K562 (cell line): ENCODE data around the gene ZNF418. TPM values are rescaled to one million over a fixed set of nuclear protein-coding genes. Genes with fewer than 3 reads are reported as not detected.

Experiments used
- ASH1L ChIP-seq: fragments of 450-650 bp; IDR thresholded peaks from 2 replicates; pipeline ENCODE4 v1.6.1; 2018; ENCODE audit warnings: borderline replicate concordance, mild to moderate bottlenecking, low read depth; ENCODE audit not compliant: partially characterized antibody
- CREB1 ChIP-seq, 2 experiments: sonication (generic) in 1 of 2; formaldehyde crosslinking in 1 of 2; IDR thresholded peaks; 2 replicates each; pipeline versions ENCODE4 v1.6.1 to v1.8.0; 2012 to 2022; ENCODE audit warnings: inconsistent platforms in 1 of 2, mild to moderate bottlenecking in 1 of 2, missing genetic modification reagents in 1 of 2, moderate library complexity in 1 of 2
- E2F1 ChIP-seq: sonication (generic); formaldehyde crosslinking; IDR thresholded peaks from 2 replicates; pipeline ENCODE4 v1.8.1; 2023; ENCODE audit warnings: mild to moderate bottlenecking, missing genetic modification reagents, moderate library complexity
- E2F4 ChIP-seq: sonication (generic); formaldehyde crosslinking; IDR thresholded peaks from 2 replicates; pipeline ENCODE4 v1.8.0; 2022; ENCODE audit warnings: mild to moderate bottlenecking, low read depth, missing genetic modification reagents
- EP400 ChIP-seq: fragments of 450-650 bp; IDR thresholded peaks from 2 replicates; pipeline ENCODE4 v1.6.1; 2017; ENCODE audit warnings: antibody characterized with exemption, mild to moderate bottlenecking, moderate library complexity
- GMEB1 ChIP-seq: fragments of 250-450 bp; sonication (Bioruptor Pico); IDR thresholded peaks from 2 replicates; pipeline ENCODE4 v1.4.0; 2020; ENCODE audit warnings: mild to moderate bottlenecking
- SP1 ChIP-seq: sonication (generic); formaldehyde crosslinking; IDR thresholded peaks from 2 replicates; pipeline ENCODE4 v1.8.1; 2022; ENCODE audit warnings: mild to moderate bottlenecking, missing genetic modification reagents
- TFE3 ChIP-seq: fragments of 450-650 bp; formaldehyde crosslinking; IDR thresholded peaks from 2 replicates; pipeline ENCODE4 v1.4.0; 2020; ENCODE audit warnings: mild to moderate bottlenecking, mixed read lengths
- ZEB2 ChIP-seq: fragments of 450-650 bp; IDR thresholded peaks from 2 replicates; pipeline ENCODE4 v1.6.1; 2016
- ZNF318 ChIP-seq, 2 experiments: fragments of 450-650 bp; IDR thresholded peaks; 2 replicates each; pipeline ENCODE4 v1.6.1; 2016; ENCODE audit warnings: mild to moderate bottlenecking in 2 of 2, borderline replicate concordance in 1 of 2, low read depth in 1 of 2, moderate library complexity in 1 of 2
- polyA plus RNA-seq, 8 experiments: library from polyadenylated mRNA; depleted of rRNA in 4 of 8; stranded (reverse) in 5 of 8; unstranded in 3 of 8; fragments of >200 nt; fragmentation: Nextera tagmentation in 2 of 8; fragmentation: Illumina TruSeq in 1 of 8; extraction: Ambion mirVana in 2 of 8; extraction: Trizol in 1 of 8; gene quantifications; 2 replicates each; pipeline versions ENCODE4 v1.2.1 to v1.2.3, GENCODE V29; 2011 to 2014; ENCODE audit warnings: inconsistent platforms in 1 of 8, missing spikeins in 1 of 8
- total RNA-seq, 7 experiments: library from RNA; depleted of rRNA in 6 of 7; stranded (reverse); fragments of >200 nt in 6 of 7; fragmentation: Illumina TruSeq in 2 of 7; extraction: Trizol in 2 of 7; gene quantifications; 2 replicates each; pipeline versions ENCODE4 v1.2.1 to v1.2.3, GENCODE V29; 2011 to 2021; ENCODE audit warnings: low replicate concordance in 1 of 7

ZNF418 gene
- total and polyA plus RNA-seq, 9 of the 15 experiments (the other 6 are each of a cell fraction or from before 2014, with no cell fraction given), result 0.11 to 0.70 (median 0.32) TPM

GRCh38 chr19:57916168-57916995 lies 18.8 kb downstream of the ZNF418 start, which contains the start of gene ZNF417 (continued):
- TF ChIP-seq GMEB1 (CRISPR knock-in tag) (peak; percentile 99), ASH1L (peak; percentile 73), EP400 (peak; percentile 89), E2F1 (peak; percentile 93), ZNF318 (IDR thresholded peaks at IDR 0.05; ENCODE audit: borderline replicate concordance in 1 of 2, low read depth in 1 of 2) (peak in 1 of 2 experiments; percentile 49; a peak in 1 of 4 replicates), E2F4 (0 out of 2 replicates have a peak, but pooled peaks have one; percentile 36), TFE3 (CRISPR knock-in tag) (peak; percentile 30; the same call in 1 of the 2 replicates), SP1 (peak; percentile 44; the same call in 1 of the 2 replicates), ZEB2 (peak; percentile 47; the same call in 1 of the 2 replicates), CREB1 (IDR thresholded peaks at IDR 0.05) (peak; percentile 75), CREB1 (CRISPR knock-in tag; IDR thresholded peaks at IDR 0.05) (peak; percentile 74; the same call in 1 of the 2 replicates)
